K562 (cell line): ENCODE results near the gene ST6GALNAC2. TPM values are rescaled to one million over a fixed set of nuclear protein-coding genes. Genes with fewer than 3 reads are reported as not detected.

ENCODE experiments used
- CGGBP1 ChIP-seq: fragments of 250-450 bp; sonication (Bioruptor Pico); IDR thresholded peaks from 2 replicates; pipeline ENCODE4 v1.9.0; 2021; ENCODE audit warnings: mild to moderate bottlenecking
- FOSL1 ChIP-seq: fragments of 200-800 bp; sonication (Bioruptor generic); conservative IDR thresholded peaks from 2 replicates; pipeline ENCODE4 v1.6.1; 2016; ENCODE audit warnings: missing genetic modification characterization, missing compliant biosample characterization
- MEIS2 ChIP-seq: fragments of 450-650 bp; IDR thresholded peaks from 2 replicates; pipeline ENCODE4 v1.6.1; 2014; ENCODE audit warnings: mild to moderate bottlenecking; ENCODE audit not compliant: partially characterized antibody
- MTA2 ChIP-seq: fragments of 450-650 bp; IDR thresholded peaks from 2 replicates; pipeline ENCODE4 v1.6.1; 2016; ENCODE audit warnings: low read depth
- RBM39 ChIP-seq: fragments of 200-400 bp; formaldehyde crosslinking; optimal IDR thresholded peaks from 2 replicates; pipeline ENCODE3; 2018; ENCODE audit warnings: low read depth, low read length
- RNF2 ChIP-seq: sonication (generic); IDR thresholded peaks from 2 replicates; pipeline ENCODE4 v1.6.1; 2016
- TEAD2 ChIP-seq: fragments of 450-650 bp; IDR thresholded peaks from 2 replicates; pipeline ENCODE4 v1.6.1; 2016; ENCODE audit warnings: missing genetic modification characterization, control low read depth, missing compliant biosample characterization
- YY1 ChIP-seq, 3 experiments: IDR thresholded peaks; 2 replicates each; pipeline ENCODE4 v1.6.1; 2011; ENCODE audit warnings: low read length in 2 of 3, mild to moderate bottlenecking in 2 of 3, moderate library complexity in 2 of 3, borderline replicate concordance in 1 of 3, control low read depth in 1 of 3, low read depth in 1 of 3; ENCODE audit not compliant: insufficient read depth in 3 of 3, insufficient replicate concordance in 2 of 3, control insufficient read depth in 1 of 3, insufficient read length in 1 of 3; ENCODE audit errors: extremely low read depth in 1 of 3
- ZBTB26 ChIP-seq: fragments of 450-650 bp; formaldehyde crosslinking; IDR thresholded peaks from 2 replicates; pipeline ENCODE4 v1.4.0; 2022; ENCODE audit warnings: missing genetic modification characterization
- ZFX ChIP-seq: sonication (generic); formaldehyde crosslinking; IDR thresholded peaks from 2 replicates; pipeline ENCODE4 v1.8.0; 2022; ENCODE audit warnings: mild to moderate bottlenecking, missing genetic modification reagents, moderate library complexity
- ZNF232 ChIP-seq: sonication (generic); formaldehyde crosslinking; IDR thresholded peaks from 2 replicates; pipeline ENCODE4 v1.8.0; 2022; ENCODE audit warnings: mild to moderate bottlenecking, missing genetic modification reagents
- ZNF507 ChIP-seq: conservative IDR thresholded peaks from 2 replicates; pipeline ENCODE4 v1.6.1; 2017; ENCODE audit warnings: missing genetic modification characterization, missing compliant biosample characterization
- polyA plus RNA-seq, 8 experiments: library from polyadenylated mRNA; depleted of rRNA in 4 of 8; stranded (reverse) in 5 of 8; unstranded in 3 of 8; fragments of >200 nt; fragmentation: Nextera tagmentation in 2 of 8; fragmentation: Illumina TruSeq in 1 of 8; extraction: Ambion mirVana in 2 of 8; extraction: Trizol in 1 of 8; gene quantifications; 2 replicates each; pipeline versions ENCODE4 v1.2.1 to v1.2.3, GENCODE V29; 2011 to 2014; ENCODE audit warnings: inconsistent platforms in 1 of 8, missing spikeins in 1 of 8
- total RNA-seq, 7 experiments: library from RNA; depleted of rRNA in 6 of 7; stranded (reverse); fragments of >200 nt in 6 of 7; fragmentation: Illumina TruSeq in 2 of 7; extraction: Trizol in 2 of 7; gene quantifications; 2 replicates each; pipeline versions ENCODE4 v1.2.1 to v1.2.3, GENCODE V29; 2011 to 2021; ENCODE audit warnings: low replicate concordance in 1 of 7
- TF ChIP-seq, protein P1 (sequence below): fragments of 200-400 bp; formaldehyde crosslinking; IDR thresholded peaks from 2 replicates; pipeline ENCODE4 v1.6.1; 2017; ENCODE audit warnings: mild to moderate bottlenecking, low read depth, low read length, moderate library complexity
- TF ChIP-seq, protein P2 (sequence below): fragments of 150-350 bp; conservative IDR thresholded peaks from 2 replicates; pipeline ENCODE4 v1.6.1; 2014; ENCODE audit warnings: low read length
- TF ChIP-seq, protein P3 (sequence below): IDR thresholded peaks from 2 replicates; pipeline ENCODE4 v1.6.1; 2016; ENCODE audit warnings: missing genetic modification characterization, missing compliant biosample characterization
- TF ChIP-seq, protein P4 (sequence below): IDR thresholded peaks from 2 replicates; pipeline ENCODE4 v1.6.1; 2011; ENCODE audit not compliant: insufficient read length; ENCODE audit errors: extremely low read depth
- TF ChIP-seq, protein P5 (sequence below), 2 experiments: fragments of 450-650 bp in 1 of 2; sonication (generic) in 1 of 2; formaldehyde crosslinking in 1 of 2; IDR thresholded peaks in 1 of 2; conservative IDR thresholded peaks in 1 of 2; 2 replicates each; pipeline versions ENCODE4 v1.6.1 to v1.8.1; 2016 to 2023; ENCODE audit warnings: mild to moderate bottlenecking in 2 of 2, moderate library complexity in 2 of 2, inconsistent platforms in 1 of 2, missing genetic modification reagents in 1 of 2

Gene ST6GALNAC2
- total and polyA plus RNA-seq, 9 of the 15 experiments (the other 6 are each of a cell fraction or from before 2014, with no cell fraction given), result 0.18 TPM; not detected in 8

GRCh38 chr17:76547642-76548202, 37.9 kb downstream of the ST6GALNAC2 start (continued):
- TF ChIP-seq ZBTB26 (CRISPR knock-in tag) (no peak), ZNF232 (CRISPR knock-in tag) (no peak), ZNF507 (tag) (no peak), FOSL1 (tag) (no peak), MEIS2 (no peak), RBM39 (no peak), MTA2 (peak; percentile 36), RNF2 (no peak), CGGBP1 (CRISPR knock-in tag) (no peak), ZFX (CRISPR knock-in tag) (no peak), YY1 (IDR thresholded peaks at IDR 0.05; ENCODE audit: borderline replicate concordance in 1 of 3, control insufficient read depth in 1 of 3, extremely low read depth in 1 of 3, insufficient read depth in 3 of 3, insufficient read length in 1 of 3, insufficient replicate concordance in 2 of 3, low read depth in 1 of 3, low read length in 2 of 3) (no peak), TEAD2 (no peak)
- TF ChIP-seq, protein P1, sequence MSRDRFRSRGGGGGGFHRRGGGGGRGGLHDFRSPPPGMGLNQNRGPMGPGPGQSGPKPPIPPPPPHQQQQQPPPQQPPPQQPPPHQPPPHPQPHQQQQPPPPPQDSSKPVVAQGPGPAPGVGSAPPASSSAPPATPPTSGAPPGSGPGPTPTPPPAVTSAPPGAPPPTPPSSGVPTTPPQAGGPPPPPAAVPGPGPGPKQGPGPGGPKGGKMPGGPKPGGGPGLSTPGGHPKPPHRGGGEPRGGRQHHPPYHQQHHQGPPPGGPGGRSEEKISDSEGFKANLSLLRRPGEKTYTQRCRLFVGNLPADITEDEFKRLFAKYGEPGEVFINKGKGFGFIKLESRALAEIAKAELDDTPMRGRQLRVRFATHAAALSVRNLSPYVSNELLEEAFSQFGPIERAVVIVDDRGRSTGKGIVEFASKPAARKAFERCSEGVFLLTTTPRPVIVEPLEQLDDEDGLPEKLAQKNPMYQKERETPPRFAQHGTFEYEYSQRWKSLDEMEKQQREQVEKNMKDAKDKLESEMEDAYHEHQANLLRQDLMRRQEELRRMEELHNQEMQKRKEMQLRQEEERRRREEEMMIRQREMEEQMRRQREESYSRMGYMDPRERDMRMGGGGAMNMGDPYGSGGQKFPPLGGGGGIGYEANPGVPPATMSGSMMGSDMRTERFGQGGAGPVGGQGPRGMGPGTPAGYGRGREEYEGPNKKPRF, result no peak
- TF ChIP-seq, protein P2, sequence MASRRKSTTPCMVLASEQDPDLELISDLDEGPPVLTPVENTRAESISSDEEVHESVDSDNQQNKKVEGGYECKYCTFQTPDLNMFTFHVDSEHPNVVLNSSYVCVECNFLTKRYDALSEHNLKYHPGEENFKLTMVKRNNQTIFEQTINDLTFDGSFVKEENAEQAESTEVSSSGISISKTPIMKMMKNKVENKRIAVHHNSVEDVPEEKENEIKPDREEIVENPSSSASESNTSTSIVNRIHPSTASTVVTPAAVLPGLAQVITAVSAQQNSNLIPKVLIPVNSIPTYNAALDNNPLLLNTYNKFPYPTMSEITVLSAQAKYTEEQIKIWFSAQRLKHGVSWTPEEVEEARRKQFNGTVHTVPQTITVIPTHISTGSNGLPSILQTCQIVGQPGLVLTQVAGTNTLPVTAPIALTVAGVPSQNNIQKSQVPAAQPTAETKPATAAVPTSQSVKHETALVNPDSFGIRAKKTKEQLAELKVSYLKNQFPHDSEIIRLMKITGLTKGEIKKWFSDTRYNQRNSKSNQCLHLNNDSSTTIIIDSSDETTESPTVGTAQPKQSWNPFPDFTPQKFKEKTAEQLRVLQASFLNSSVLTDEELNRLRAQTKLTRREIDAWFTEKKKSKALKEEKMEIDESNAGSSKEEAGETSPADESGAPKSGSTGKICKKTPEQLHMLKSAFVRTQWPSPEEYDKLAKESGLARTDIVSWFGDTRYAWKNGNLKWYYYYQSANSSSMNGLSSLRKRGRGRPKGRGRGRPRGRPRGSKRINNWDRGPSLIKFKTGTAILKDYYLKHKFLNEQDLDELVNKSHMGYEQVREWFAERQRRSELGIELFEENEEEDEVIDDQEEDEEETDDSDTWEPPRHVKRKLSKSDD, result no peak
- TF ChIP-seq, protein P3, sequence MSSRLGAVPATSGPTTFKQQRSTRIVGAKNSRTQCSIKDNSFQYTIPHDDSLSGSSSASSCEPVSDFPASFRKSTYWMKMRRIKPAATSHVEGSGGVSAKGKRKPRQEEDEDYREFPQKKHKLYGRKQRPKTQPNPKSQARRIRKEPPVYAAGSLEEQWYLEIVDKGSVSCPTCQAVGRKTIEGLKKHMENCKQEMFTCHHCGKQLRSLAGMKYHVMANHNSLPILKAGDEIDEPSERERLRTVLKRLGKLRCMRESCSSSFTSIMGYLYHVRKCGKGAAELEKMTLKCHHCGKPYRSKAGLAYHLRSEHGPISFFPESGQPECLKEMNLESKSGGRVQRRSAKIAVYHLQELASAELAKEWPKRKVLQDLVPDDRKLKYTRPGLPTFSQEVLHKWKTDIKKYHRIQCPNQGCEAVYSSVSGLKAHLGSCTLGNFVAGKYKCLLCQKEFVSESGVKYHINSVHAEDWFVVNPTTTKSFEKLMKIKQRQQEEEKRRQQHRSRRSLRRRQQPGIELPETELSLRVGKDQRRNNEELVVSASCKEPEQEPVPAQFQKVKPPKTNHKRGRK, result no peak
- TF ChIP-seq, protein P4, sequence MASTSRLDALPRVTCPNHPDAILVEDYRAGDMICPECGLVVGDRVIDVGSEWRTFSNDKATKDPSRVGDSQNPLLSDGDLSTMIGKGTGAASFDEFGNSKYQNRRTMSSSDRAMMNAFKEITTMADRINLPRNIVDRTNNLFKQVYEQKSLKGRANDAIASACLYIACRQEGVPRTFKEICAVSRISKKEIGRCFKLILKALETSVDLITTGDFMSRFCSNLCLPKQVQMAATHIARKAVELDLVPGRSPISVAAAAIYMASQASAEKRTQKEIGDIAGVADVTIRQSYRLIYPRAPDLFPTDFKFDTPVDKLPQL, result no peak
- TF ChIP-seq, protein P5, sequence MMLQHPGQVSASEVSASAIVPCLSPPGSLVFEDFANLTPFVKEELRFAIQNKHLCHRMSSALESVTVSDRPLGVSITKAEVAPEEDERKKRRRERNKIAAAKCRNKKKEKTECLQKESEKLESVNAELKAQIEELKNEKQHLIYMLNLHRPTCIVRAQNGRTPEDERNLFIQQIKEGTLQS (IDR thresholded peaks at IDR 0.05), result no peak
- TF ChIP-seq, protein P5 (CRISPR knock-in tag; conservative IDR thresholded peaks at IDR 0.05), result no peak
